GM21526 (cell line): ENCODE results near the gene RBFOX1.

Experiments
- ATAC-seq: cut with Tn5 transposase; IDR thresholded peaks from one replicate; pipeline ENCODE4 v1.9.1; 2021; ENCODE audit warnings: moderate library complexity; ENCODE audit not compliant: unreplicated experiment, low FRiP score

RBFOX1 gene

GRCh38 chr16:7508656-7509055 is 176.0 kb downstream of the RBFOX1 start:
- ATAC-seq: no peak

GRCh38 chr16:7509963-7510601 is 177.4 kb downstream of the RBFOX1 start:
- ATAC-seq: no peak

GRCh38 chr16:7511549-7512260 is 179.1 kb downstream of the RBFOX1 start:
- no peak for ATAC-seq

- no peak for ATAC-seq
Measured at GRCh38 chr16:7512503-7512902, 179.9 kb downstream of the RBFOX1 start.

GRCh38 chr16:7513429-7513828 is 180.8 kb downstream of the RBFOX1 start:
- no peak for ATAC-seq

GRCh38 chr16:7515543-7515942 is 182.9 kb downstream of the RBFOX1 start:
- no peak for ATAC-seq

- ATAC-seq: no peak
Measured at GRCh38 chr16:7517496-7517895, 184.9 kb downstream of the RBFOX1 start.

- ATAC-seq: no peak
Measured at GRCh38 chr16:7518158-7518557, 185.5 kb downstream of the RBFOX1 start.

- no peak for ATAC-seq
Measured at GRCh38 chr16:7521834-7522233, 189.2 kb downstream of the RBFOX1 start.

GRCh38 chr16:7524419-7524818 is 191.8 kb downstream of the RBFOX1 start:
- ATAC-seq: no peak

- no peak for ATAC-seq
Measured at GRCh38 chr16:7526736-7527135, 194.1 kb downstream of the RBFOX1 start.

- no peak for ATAC-seq
Measured at GRCh38 chr16:7532534-7532933, 199.9 kb downstream of the RBFOX1 start.

GRCh38 chr16:7534749-7535148 is 202.1 kb downstream of the RBFOX1 start:
- no peak for ATAC-seq

GRCh38 chr16:7541026-7541425 is 208.4 kb downstream of the RBFOX1 start:
- no peak for ATAC-seq

GRCh38 chr16:7545251-7545650 is 212.6 kb downstream of the RBFOX1 start:
- ATAC-seq: no peak

GRCh38 chr16:7546948-7547347 is 214.3 kb downstream of the RBFOX1 start:
- no peak for ATAC-seq

- ATAC-seq: no peak
Measured at GRCh38 chr16:7547736-7548135, 215.1 kb downstream of the RBFOX1 start.

GRCh38 chr16:7548796-7549318 is 216.2 kb downstream of the RBFOX1 start:
- ATAC-seq: no peak

- ATAC-seq: no peak
Measured at GRCh38 chr16:7550096-7550495, 217.5 kb downstream of the RBFOX1 start.

- ATAC-seq: no peak
Measured at GRCh38 chr16:7555459-7555858, 222.8 kb downstream of the RBFOX1 start.

- ATAC-seq: no peak
Measured at GRCh38 chr16:7561908-7562405, 229.3 kb downstream of the RBFOX1 start.

GRCh38 chr16:7566360-7566759 is 233.7 kb downstream of the RBFOX1 start:
- ATAC-seq: no peak
